ENCODE results near the gene CHCHD2.
"Not testable (repeated sequence)": the region's sequence is repeated elsewhere in the genome, so short reads cannot be mapped to it uniquely, and the experiment has no call there.

The CHCHD2 gene

DNA sequence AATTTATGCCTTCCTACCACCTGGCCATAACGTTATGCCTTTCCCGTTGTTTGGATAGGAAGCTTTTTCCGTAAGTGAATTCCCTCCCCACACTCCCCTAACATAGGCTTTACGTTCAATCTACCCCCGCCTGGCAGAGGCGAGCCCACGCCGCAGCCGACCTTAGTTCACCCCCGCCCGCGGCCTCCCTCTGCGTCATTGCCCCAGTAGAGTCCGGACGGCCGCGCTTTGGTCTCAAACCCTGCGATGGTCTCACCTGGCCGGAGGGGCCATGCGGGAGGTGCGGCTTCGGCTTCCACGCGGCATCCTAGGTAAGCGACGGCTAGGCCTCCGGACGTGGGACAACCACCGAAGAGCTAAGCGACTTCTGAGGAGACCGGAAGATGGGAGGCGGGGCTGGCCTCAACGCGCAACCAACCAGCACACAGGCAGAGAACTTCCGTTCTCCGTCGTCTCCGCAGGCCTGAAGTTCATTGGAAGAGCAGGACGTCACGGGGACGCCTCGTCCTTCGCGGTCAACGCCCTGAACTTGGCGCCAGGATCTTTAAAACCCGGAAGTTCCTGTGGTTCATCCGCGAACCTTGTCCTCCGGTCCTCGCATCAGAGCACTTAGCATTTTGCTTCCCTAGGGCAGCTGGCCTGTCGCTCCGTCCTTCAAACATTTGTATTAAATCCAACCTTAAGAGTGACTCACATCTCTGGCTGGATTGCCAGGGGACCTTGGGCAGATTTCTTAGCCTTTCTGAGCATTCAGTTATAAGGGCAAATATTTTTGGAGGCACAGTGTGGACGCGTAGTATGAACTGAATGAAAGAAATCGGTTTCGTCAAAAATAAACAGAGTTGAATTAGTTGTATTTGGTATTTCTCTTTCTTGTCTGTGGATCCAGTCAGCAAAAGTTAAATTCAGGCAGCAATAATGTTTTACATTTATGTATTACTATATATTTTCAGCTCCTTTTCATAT is at the start of gene CHCHD2:
TSS of gene CHCHD2 (minus strand) at position 369 of the 966 bp plus-strand sequence. CDS start at position 306, 63 bp downstream.
- peaks cover 36 to 44% (median 42%) of the 10 kb centered on the region in 11 experiments; a peak in 21 of 22 replicates for H4K20me1 ChIP-seq
- no peak for TF ChIP-seq Cebpa-rat (IDR thresholded peaks at IDR 0.05)
- no peaks in the 10 kb centered on the region for H3K27me3 ChIP-seq
- H3K9me3 ChIP-seq (replicated peaks in 1 of 11): peaks cover 11 to 28% (median 20%) of the 10 kb centered on the region in 11 experiments
- peak within 1 kb of the TSS; percentile 85 to 97 (median 92) for H3K27ac ChIP-seq
- peaks cover 16 to 40% (median 25%) of the 10 kb centered on the region in 10 experiments for H3K4me1 ChIP-seq
- peak within 1 kb of the TSS; percentile 83 to 95 (median 85) for H3K4me2 ChIP-seq
- peak within 1 kb of the TSS; percentile 87 to 97 (median 94) for H3K9ac ChIP-seq
- H3K36me3 ChIP-seq: peaks cover 34 to 40% (median 37%) of the 10 kb centered on the region in 11 experiments
- H3K4me3 ChIP-seq: peak within 1 kb of the TSS; percentile 66 to 98 (median 85)

GRCh38 chr7:56131062-56131461 is 24.8 kb upstream of the CHCHD2 start:
- not testable (repeated sequence) for H3K4me1 ChIP-seq, H3K4me3 ChIP-seq, H3K36me3 ChIP-seq, H3K27ac ChIP-seq, H3K9ac ChIP-seq, H3K27me3 ChIP-seq, H4K20me1 ChIP-seq
- peak overlapping the region in 1 of 11 experiments; percentile 25; a peak in 1 of 22 replicates for H3K4me2 ChIP-seq
- H3K9me3 ChIP-seq (replicated peaks in 1 of 11): peaks cover 0 to 16% (median 0%) of the 10 kb centered on the region in 11 experiments; a peak in 4 of 22 replicates

GRCh38 chr7:56127241-56127975 is 21.1 kb upstream of the CHCHD2 start:
- H3K4me3 ChIP-seq: no peak overlapping the region
- TF ChIP-seq Cebpa-rat (IDR thresholded peaks at IDR 0.05): no peak
- H4K20me1 ChIP-seq: no peaks in the 10 kb centered on the region
- H3K4me1 ChIP-seq: peaks cover 0 to 15% (median 0%) of the 10 kb centered on the region in 10 experiments; a peak in 7 of 20 replicates
- H3K9ac ChIP-seq: no peak overlapping the region
- H3K27ac ChIP-seq: no peak overlapping the region
- H3K27me3 ChIP-seq: no peaks in the 10 kb centered on the region
- H3K4me2 ChIP-seq: no peak overlapping the region; a peak in 1 of 22 replicates
- no peaks in the 10 kb centered on the region for H3K36me3 ChIP-seq
- H3K9me3 ChIP-seq (replicated peaks in 1 of 11): no peaks in the 10 kb centered on the region

DNA sequence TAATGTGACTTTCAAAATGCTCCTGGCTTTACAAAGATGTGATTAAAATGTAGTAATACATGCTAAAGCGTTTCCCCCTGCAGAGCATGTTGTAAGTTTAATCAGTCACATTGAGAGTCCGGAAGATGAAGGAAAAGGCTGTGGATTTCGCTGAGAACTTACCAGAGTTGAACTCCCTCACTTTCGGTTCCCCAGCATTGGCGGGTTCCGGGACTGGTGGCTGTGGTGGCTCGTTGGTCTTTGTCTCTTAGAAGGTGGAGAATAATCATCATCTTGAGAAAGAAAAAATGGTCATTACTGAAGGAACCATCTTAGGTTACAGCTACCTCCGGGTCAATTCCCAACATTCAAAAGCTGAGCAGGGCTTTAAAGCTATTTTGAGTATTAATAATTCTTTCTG is 19.6 kb upstream of the CHCHD2 start:
- no peak for TF ChIP-seq Cebpa-rat (IDR thresholded peaks at IDR 0.05)
- Histone ChIP-seq H3K27me3 (no peaks in the 10 kb centered on the region), H3K4me3 (no peak overlapping the region), H3K36me3 (no peaks in the 10 kb centered on the region), H3K27ac (no peak overlapping the region), H3K4me2 (no peak overlapping the region; a peak in 1 of 22 replicates), H3K9me3 (replicated peaks in 1 of 11) (no peaks in the 10 kb centered on the region), H4K20me1 (no peaks in the 10 kb centered on the region), H3K9ac (no peak overlapping the region), H3K4me1 (peaks cover 0 to 15% (median 0%) of the 10 kb centered on the region in 10 experiments; a peak in 7 of 20 replicates)

- no peak for TF ChIP-seq Cebpa-rat (IDR thresholded peaks at IDR 0.05)
- Histone ChIP-seq H3K9ac (no peak overlapping the region), H3K9me3 (replicated peaks in 1 of 11) (no peaks in the 10 kb centered on the region), H3K4me2 (peak overlapping the region in 4 of 11 experiments; percentile 12 to 32 (median 26); a peak in 6 of 22 replicates), H3K27me3 (no peaks in the 10 kb centered on the region), H4K20me1 (no peaks in the 10 kb centered on the region), H3K36me3 (no peaks in the 10 kb centered on the region), H3K27ac (no peak overlapping the region; a peak in 1 of 22 replicates), H3K4me3 (no peak overlapping the region), H3K4me1 (peaks cover 0 to 15% (median 0%) of the 10 kb centered on the region in 10 experiments; a peak in 7 of 20 replicates)
These were observed 18.7 kb upstream of the CHCHD2 start for GRCh38 chr7:56124981-56125380.

DNA sequence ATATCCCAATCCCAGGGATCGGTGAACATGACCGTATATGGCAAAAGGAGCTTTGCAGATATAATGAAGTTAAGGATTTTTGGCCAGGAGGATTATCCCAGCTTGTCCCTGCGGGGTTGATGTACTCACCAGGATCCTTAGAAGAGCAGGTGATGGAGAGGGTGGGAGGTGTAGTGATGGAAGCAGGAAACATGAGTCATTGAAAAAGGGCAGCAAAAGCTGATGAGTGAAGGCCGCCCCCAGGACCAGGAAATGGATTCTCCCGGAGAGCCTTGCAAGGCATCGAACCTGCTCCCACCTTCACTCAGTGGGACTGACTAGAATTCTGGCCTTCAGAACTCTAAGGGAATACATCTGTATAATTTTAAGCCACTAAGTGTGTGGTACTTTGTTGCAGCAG is 15.2 kb upstream of the CHCHD2 start:
- peaks cover 7 to 12% (median 8%) of the 10 kb centered on the region in 11 experiments; a peak in 20 of 22 replicates for H3K9me3 ChIP-seq (replicated peaks in 1 of 11)
- TF ChIP-seq Cebpa-rat (IDR thresholded peaks at IDR 0.05): no peak

DNA sequence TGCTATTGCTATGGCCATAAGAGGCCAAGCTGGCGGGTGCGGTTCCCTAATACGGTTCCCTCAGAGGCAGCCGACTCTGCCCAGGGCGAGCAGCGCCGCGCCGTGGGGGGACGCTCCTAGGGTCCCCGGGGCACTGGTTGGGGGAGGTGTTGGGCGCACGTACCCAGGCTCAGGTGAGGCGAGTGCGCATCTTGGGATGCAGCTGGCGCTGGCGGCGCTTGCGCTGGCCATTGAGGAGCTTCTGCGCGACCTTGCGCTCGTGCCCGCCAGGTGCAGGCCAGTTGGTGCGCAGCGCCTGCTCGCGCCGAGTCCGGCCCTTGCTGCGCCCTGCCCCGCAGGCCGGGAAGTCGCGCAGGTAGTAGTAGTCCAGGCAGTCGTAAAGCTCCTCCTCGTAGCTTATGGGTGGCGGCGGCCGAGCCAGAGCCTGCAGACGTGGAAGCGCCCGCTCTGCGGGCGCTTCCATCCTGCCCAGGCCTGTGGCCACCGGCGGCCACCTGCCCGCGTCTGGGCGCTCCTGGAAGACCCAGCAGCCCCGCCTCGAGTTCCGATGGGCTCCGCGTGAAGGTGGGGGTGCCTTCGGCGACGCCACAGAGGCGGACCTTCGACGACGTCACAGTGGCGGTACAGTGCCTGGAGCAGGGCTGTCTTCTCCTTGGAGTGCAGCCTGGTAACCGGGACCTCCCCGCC is 9.7 kb upstream of the CHCHD2 start, which contains the start of gene NUPR2:
TSS of gene NUPR2 (minus strand) at position 566 of the 687 bp plus-strand sequence. CDS start at position 463, 103 bp downstream.
- H3K4me2 ChIP-seq: no peak within 1 kb of the TSS
- H3K9ac ChIP-seq: no peak within 1 kb of the TSS
- no peak for TF ChIP-seq Cebpa-rat (IDR thresholded peaks at IDR 0.05)
- H3K9me3 ChIP-seq (replicated peaks in 1 of 11): peaks cover 15 to 21% (median 17%) of the 10 kb centered on the region in 11 experiments; a peak in 21 of 22 replicates
- 0 out of 20 replicates have a peak, but pooled peaks cover 0 to 5% (median 0%) of the 10 kb centered on the region in 10 experiments for H3K4me1 ChIP-seq
- H3K4me3 ChIP-seq: no peak within 1 kb of the TSS
- H3K36me3 ChIP-seq: no peaks in the 10 kb centered on the region
- H3K27ac ChIP-seq: no peak within 1 kb of the TSS
- H3K27me3 ChIP-seq: no peaks in the 10 kb centered on the region
- H4K20me1 ChIP-seq: no peaks in the 10 kb centered on the region

More for the DNA sequence above, 15.2 kb upstream of the CHCHD2 start:
- no peak overlapping the region for H3K9ac ChIP-seq
- no peaks in the 10 kb centered on the region for H3K27me3 ChIP-seq
- no peak overlapping the region for H3K4me3 ChIP-seq
- H3K36me3 ChIP-seq: no peaks in the 10 kb centered on the region
- no peaks in the 10 kb centered on the region for H4K20me1 ChIP-seq
- H3K4me2 ChIP-seq: no peak overlapping the region
- H3K4me1 ChIP-seq: peaks cover 0 to 15% (median 0%) of the 10 kb centered on the region in 10 experiments; a peak in 7 of 20 replicates
- peak overlapping the region in 3 of 11 experiments; percentile 12 to 67 (median 58); a peak in 5 of 22 replicates for H3K27ac ChIP-seq

DNA sequence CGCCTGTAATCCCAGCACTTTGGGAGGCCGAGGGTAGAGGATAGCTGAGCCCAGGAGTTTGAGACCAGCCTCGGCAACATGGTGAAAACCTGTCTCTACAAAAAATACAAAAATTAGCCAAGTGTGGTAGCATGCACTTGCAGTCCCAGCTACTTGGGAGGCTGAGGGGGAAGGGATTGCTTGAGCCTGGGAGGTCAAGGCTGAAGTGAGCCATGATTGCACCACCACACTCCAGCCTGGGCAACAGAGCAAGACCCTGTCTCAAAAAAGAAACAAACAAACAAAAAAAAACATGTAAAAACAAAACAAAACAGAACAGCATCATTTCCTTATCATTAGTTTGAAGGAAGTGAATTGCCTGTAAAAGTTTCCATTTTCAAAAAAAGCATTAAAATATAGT is 6.0 kb upstream of the CHCHD2 start:
- peaks cover 23 to 40% (median 32%) of the 10 kb centered on the region in 11 experiments for H3K9me3 ChIP-seq (replicated peaks in 1 of 11)
- H3K4me1 ChIP-seq, H3K27ac ChIP-seq, H4K20me1 ChIP-seq, H3K4me3 ChIP-seq, H3K9ac ChIP-seq, H3K27me3 ChIP-seq, H3K36me3 ChIP-seq, H3K4me2 ChIP-seq: not testable (repeated sequence)
